Right cardiac atrium (tissue), 5 donors: ENCODE results near the gene TMEM74B. TPM values are rescaled to one million over a fixed set of nuclear protein-coding genes. Genes with fewer than 3 reads are reported as not detected.
"Not testable (repeated sequence)": the region's sequence is repeated elsewhere in the genome, so short reads cannot be mapped to it uniquely, and the experiment has no call there.

Experiments used
- ATAC-seq, 2 donors: fragments of 200-7000 bp; cut with Tn5 transposase; one replicate each; pipeline versions ENCODE4 v1.8.0 to v1.9.1; 2020; ENCODE audit warnings: moderate library complexity in 2 of 2, mild to moderate bottlenecking in 1 of 2
- DNase-seq, 3 donors: peaks; one replicate each; pipeline ENCODE4 v3.0.0-alpha.2; 2020
- H3K27ac ChIP-seq: one replicate; pipeline ENCODE4 v1.5.1; 2013; ENCODE audit warnings: mild to moderate bottlenecking, low read length, control low read depth, moderate library complexity
- H3K27me3 ChIP-seq: one replicate; pipeline ENCODE4 v1.6.1; 2013; ENCODE audit not compliant: control insufficient read depth, insufficient read depth
- H3K4me1 ChIP-seq: one replicate; pipeline ENCODE4 v1.6.1; 2013; ENCODE audit warnings: low read length; ENCODE audit not compliant: control insufficient read depth, insufficient read depth
- H3K4me3 ChIP-seq: one replicate; pipeline ENCODE4 v1.5.1; 2013; ENCODE audit warnings: low read length, control low read depth
- H3K9me3 ChIP-seq: one replicate; pipeline ENCODE4 v1.6.1; 2013; ENCODE audit warnings: low read length; ENCODE audit not compliant: control insufficient read depth
- WGBS: extraction: QIAGEN DNeasy Blood & Tissue Kit; methylation state at CpG from one replicate; pipeline ENCODE4 v1.1.7; 2013; 5-methylcytosine and 5-hydroxymethylcytosine counted together
- intact Hi-C, 4 donors: fragments of 100-400 bp; cut with DNase I; formaldehyde crosslinking; loops; one replicate each; pipeline versions ENCODE4 v1.11.0 to v1.14.0; 2022 to 2023
- polyA plus RNA-seq: library from polyadenylated mRNA; stranded (reverse); fragments of 200-250 nt; gene quantifications from one replicate; pipeline ENCODE4 v1.2.3, GENCODE V29; 2013
- total RNA-seq, 4 donors: library from RNA; stranded (reverse); fragmentation: NEBNext Ultra II Directional; extraction: Animal tissue kit (Norgen Biotek cat#: 25700); gene quantifications; one replicate each; pipeline ENCODE4 v1.2.1, GENCODE V29; 2021
- donor health status: healthy with polysubstance abuse.
- donor health status: DM: no; HTN: yes; CAD: no.
- donor health status: DM: no; HTN: no; CAD: no.
- donor health status: DM: no; HTN: yes; CAD: no; lungs with severe emphysema.
- donor health status: DM: yes; HTN: yes; CAD: no.

Gene TMEM74B
- total and polyA plus RNA-seq, 5 donors = 4.0 to 7.8 (median 4.8) TPM

- Histone ChIP-seq H3K9me3 (no peaks in the 10 kb centered on the region), H3K27ac (no peak overlapping the region), H3K4me1 (peaks cover 2% of the 10 kb centered on the region), H3K27me3 (no peaks in the 10 kb centered on the region), H3K4me3 (no peak overlapping the region)
- no peak for ATAC-seq
- intact Hi-C loops = no loop called here
- 80% methylated on average over 2 of the region's 2 CpGs for WGBS
- no peak for DNase-seq
Measured at GRCh38 chr20:1163653-1164052, 21.1 kb downstream of the TMEM74B start.

- ATAC-seq (no peak), DNase-seq (no peak)
- Histone ChIP-seq H3K9me3 (no peaks in the 10 kb centered on the region), H3K4me3 (no peak overlapping the region), H3K27me3 (no peaks in the 10 kb centered on the region), H3K4me1 (peaks cover 2% of the 10 kb centered on the region), H3K27ac (no peak overlapping the region)
- intact Hi-C loops = no loop called here
- 95% methylated on average over 6 of the region's 6 CpGs for WGBS
Measured at GRCh38 chr20:1163105-1163504, 21.7 kb downstream of the TMEM74B start.

- Histone ChIP-seq H3K27me3 (no peaks in the 10 kb centered on the region), H3K4me3 (no peak overlapping the region), H3K27ac (no peak overlapping the region), H3K4me1 (peaks cover 2% of the 10 kb centered on the region), H3K9me3 (no peaks in the 10 kb centered on the region)
- no peak for ATAC-seq
- DNase-seq = no peak
- WGBS = 97% methylated on average over 12 of the region's 12 CpGs
- intact Hi-C loops = no loop called here
Measured at GRCh38 chr20:1160991-1161390, 23.8 kb downstream of the TMEM74B start.

GRCh38 chr20:1160496-1160895 lies 24.3 kb downstream of the TMEM74B start:
- no peak for ATAC-seq
- Histone ChIP-seq H3K9me3 (no peaks in the 10 kb centered on the region), H3K4me1 (peaks cover 2% of the 10 kb centered on the region), H3K27ac (no peak overlapping the region), H3K27me3 (no peaks in the 10 kb centered on the region), H3K4me3 (no peak overlapping the region)
- WGBS = 98% methylated on average over 10 of the region's 10 CpGs
- intact Hi-C loops = no loop called here
- no peak for DNase-seq

- intact Hi-C loops = no loop called here
- H3K4me3 ChIP-seq = no peak overlapping the region
- peaks cover 3% of the 10 kb centered on the region for H3K4me1 ChIP-seq
- H3K27me3 ChIP-seq = no peaks in the 10 kb centered on the region
- no peak overlapping the region for H3K27ac ChIP-seq
- WGBS = 97% methylated on average over 3 of the region's 3 CpGs
- ATAC-seq = no peak
- DNase-seq = no peak
- no peaks in the 10 kb centered on the region for H3K9me3 ChIP-seq
Measured at GRCh38 chr20:1155342-1155741, 29.4 kb downstream of the TMEM74B start.

GRCh38 chr20:1154691-1155090 lies 30.1 kb downstream of the TMEM74B start:
- 73% methylated on average over 1 of the region's 1 CpG for WGBS
- Histone ChIP-seq H3K27ac (no peak overlapping the region), H3K4me1 (peaks cover 4% of the 10 kb centered on the region)

GRCh38 chr20:1154226-1154625 lies 30.6 kb downstream of the TMEM74B start:
- Histone ChIP-seq H3K9me3 (no peaks in the 10 kb centered on the region), H3K27ac (no peak overlapping the region), H3K27me3 (no peaks in the 10 kb centered on the region), H3K4me3 (no peak overlapping the region), H3K4me1 (peaks cover 4% of the 10 kb centered on the region)
- DNase-seq = no peak
- intact Hi-C loops = no loop called here
- no peak for ATAC-seq

More at GRCh38 chr20:1154691-1155090, 30.1 kb downstream of the TMEM74B start:
- DNase-seq (no peak), ATAC-seq (no peak)
- Histone ChIP-seq H3K27me3 (no peaks in the 10 kb centered on the region), H3K4me3 (no peak overlapping the region), H3K9me3 (no peaks in the 10 kb centered on the region)
- intact Hi-C loops = no loop called here

GRCh38 chr20:1150968-1151367 lies 33.8 kb downstream of the TMEM74B start:
- Histone ChIP-seq H3K4me3 (no peak overlapping the region), H3K27me3 (no peaks in the 10 kb centered on the region), H3K9me3 (no peaks in the 10 kb centered on the region), H3K27ac (no peak overlapping the region), H3K4me1 (peaks cover 4% of the 10 kb centered on the region)
- DNase-seq (no peak), ATAC-seq (no peak)
- intact Hi-C loops = no loop called here
- 99% methylated on average over 1 of the region's 1 CpG for WGBS

GRCh38 chr20:1150218-1150617 lies 34.6 kb downstream of the TMEM74B start:
- ATAC-seq (no peak), DNase-seq (no peak)
- no peaks in the 10 kb centered on the region for H3K9me3 ChIP-seq
- intact Hi-C loops = no loop called here
- H3K4me1 ChIP-seq = peaks cover 4% of the 10 kb centered on the region
- H3K4me3 ChIP-seq = no peak overlapping the region
- no peaks in the 10 kb centered on the region for H3K27me3 ChIP-seq
- H3K27ac ChIP-seq = no peak overlapping the region
- WGBS = 79% methylated on average over 4 of the region's 4 CpGs

- H3K9me3 ChIP-seq, H3K27ac ChIP-seq, H3K4me1 ChIP-seq, H3K27me3 ChIP-seq, ATAC-seq, H3K4me3 ChIP-seq, intact Hi-C loops, DNase-seq: not testable (repeated sequence)
- WGBS = 99% methylated on average over 2 of the region's 2 CpGs
Measured at GRCh38 chr20:1149812-1150211, 35.0 kb downstream of the TMEM74B start.

GRCh38 chr20:1146957-1147356 lies 37.8 kb downstream of the TMEM74B start:
- DNase-seq = no peak
- intact Hi-C loops = no loop called here
- no peak overlapping the region for H3K27ac ChIP-seq
- 82% methylated on average over 5 of the region's 5 CpGs for WGBS
- H3K27me3 ChIP-seq = no peaks in the 10 kb centered on the region
- no peaks in the 10 kb centered on the region for H3K9me3 ChIP-seq
- H3K4me1 ChIP-seq = peaks cover 2% of the 10 kb centered on the region
- no peak overlapping the region for H3K4me3 ChIP-seq
- no peak for ATAC-seq

GRCh38 chr20:1144401-1145172 lies 40.2 kb downstream of the TMEM74B start:
- Histone ChIP-seq H3K27me3 (no peaks in the 10 kb centered on the region), H3K4me1 (no peaks in the 10 kb centered on the region), H3K9me3 (no peaks in the 10 kb centered on the region), H3K4me3 (no peak overlapping the region), H3K27ac (no peak overlapping the region)
- WGBS = 66% methylated on average over 10 of the region's 10 CpGs
- ATAC-seq (peak; percentile 75 to 76), DNase-seq (peak in 1 of 3 donors; percentile 34)
- intact Hi-C loops = no loop called here
